ENCODE measurements around the gene LIPN. TPM values are rescaled to one million over a fixed set of nuclear protein-coding genes. Genes with fewer than 3 reads are reported as not detected.

Gene LIPN
- total and polyA plus RNA-seq, 2 donors (not counting 3 experiments of a cell fraction or from before 2014, with no cell fraction given) = not detected

DNA sequence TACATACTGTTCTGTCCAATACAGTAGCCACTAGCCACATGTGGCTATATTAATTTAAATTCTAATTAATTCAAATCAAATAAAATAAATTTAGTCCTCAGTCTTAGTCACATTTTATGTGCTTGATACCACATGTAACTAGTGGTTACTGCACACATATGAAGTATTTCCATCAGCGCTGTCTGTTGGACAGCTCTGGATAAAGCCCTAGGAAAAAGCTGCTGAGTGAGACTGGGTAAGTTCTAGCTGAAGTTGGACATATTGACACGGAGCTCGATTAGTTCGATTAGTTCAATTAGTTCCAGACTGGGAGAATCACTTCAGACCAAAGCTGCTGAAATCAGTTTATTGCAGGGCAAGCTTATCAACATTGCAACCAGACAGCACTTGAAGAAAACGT lies 27.6 kb downstream of the LIPN start:
- CTCF ChIA-PET = interaction anchor here (0.8 to 3.0 kb wide), 6 partner anchors 9 to 222 kb away, joined by 3 to 11 read pairs (median 3); partner anchors contain the start of gene RNLS
- intact Hi-C loops (cut with micrococcal nuclease) = no loop called here
- Histone ChIP-seq H3K79me2 (ENCODE audit: control insufficient read depth, insufficient read depth, low read length) (no peaks in the 10 kb centered on the region), H3K36me3 (ENCODE audit: control insufficient read depth in 2 of 2, extremely low read depth in 1 of 2, insufficient read depth in 2 of 2, low read length in 2 of 2) (no peaks in the 10 kb centered on the region), H3K27ac (ENCODE audit: insufficient read depth, low read depth, low read length) (no peak overlapping the region), H3K4me1 (ENCODE audit: control insufficient read depth, extremely low read depth, insufficient read depth, low read length) (peaks cover 4% of the 10 kb centered on the region), H3K27me3 (ENCODE audit: control insufficient read depth in 2 of 2, insufficient read depth in 2 of 2, low read length in 2 of 2) (no peaks in the 10 kb centered on the region), H4K20me1 (replicated peaks; ENCODE audit: control insufficient read depth, extremely low read depth, insufficient read depth, low read length) (no peaks in the 10 kb centered on the region), H3K9ac (replicated peaks; ENCODE audit: extremely low read depth, insufficient read depth, low read length) (no peak overlapping the region), H3K9me1 (replicated peaks; ENCODE audit: control insufficient read depth, extremely low read depth, insufficient read depth, low read length) (no peaks in the 10 kb centered on the region), H2AFZ (ENCODE audit: low read depth, low read length) (no peak overlapping the region), H3K4me2 (ENCODE audit: insufficient read depth, low read length) (no peak overlapping the region), H3K9me3 (replicated peaks; ENCODE audit: control insufficient read depth, insufficient read depth, low read length) (no peaks in the 10 kb centered on the region), H3K4me3 (replicated peaks in 1 of 3; ENCODE audit: insufficient read depth in 1 of 3, low read depth in 1 of 3, low read length in 3 of 3) (no peak overlapping the region)
- dilution Hi-C loops (cut with MboI; ENCODE audit: extremely low pct_ligation_motif_present, low sequenced_read_pairs) = no loop called here
- FAIRE-seq (no peak), DNase-seq (ENCODE audit: low read depth, low spot score) (no peak)
- TF ChIP-seq POLR2AphosphoS5 (IDR thresholded peaks at IDR 0.05; ENCODE audit: insufficient read depth, low read depth, low read length) = no peak
- TF ChIP-seq, protein P1, sequence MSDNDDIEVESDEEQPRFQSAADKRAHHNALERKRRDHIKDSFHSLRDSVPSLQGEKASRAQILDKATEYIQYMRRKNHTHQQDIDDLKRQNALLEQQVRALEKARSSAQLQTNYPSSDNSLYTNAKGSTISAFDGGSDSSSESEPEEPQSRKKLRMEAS (IDR thresholded peaks at IDR 0.05; ENCODE audit: insufficient read depth, insufficient read length) = no peak
- no peak for TF ChIP-seq EZH2 (IDR thresholded peaks at IDR 0.05; ENCODE audit: borderline replicate concordance, low read depth, low read length, severe bottlenecking)
- BruUV-seq (replicated peaks) = no TSS peak
- POLR2A ChIA-PET = no interaction called here

DNA sequence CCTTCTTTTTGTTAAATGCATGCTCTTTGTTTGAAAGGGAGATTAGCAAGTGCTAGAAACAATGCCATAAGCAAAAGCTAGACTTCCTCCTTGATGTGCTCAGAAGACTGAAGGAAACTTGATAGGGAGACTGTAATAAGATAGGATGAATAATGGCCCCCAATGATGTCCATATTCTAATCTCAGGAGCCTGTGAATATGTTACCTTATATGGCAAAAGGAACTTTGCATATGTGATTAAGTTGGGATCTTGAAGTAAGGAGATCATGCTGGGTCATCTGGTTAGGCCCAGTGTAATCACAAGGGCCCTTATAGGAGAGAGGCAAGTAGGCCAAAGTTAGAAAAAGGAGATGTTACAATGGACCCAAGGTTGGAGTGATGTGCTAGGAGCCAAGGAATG lies 29.1 kb downstream of the LIPN start:
- dilution Hi-C loops (cut with MboI; ENCODE audit: extremely low pct_ligation_motif_present, low sequenced_read_pairs) = no loop called here
- Histone ChIP-seq H3K36me3 (ENCODE audit: control insufficient read depth in 2 of 2, extremely low read depth in 1 of 2, insufficient read depth in 2 of 2, low read length in 2 of 2) (no peaks in the 10 kb centered on the region), H4K20me1 (replicated peaks; ENCODE audit: control insufficient read depth, extremely low read depth, insufficient read depth, low read length) (no peaks in the 10 kb centered on the region), H3K27me3 (ENCODE audit: control insufficient read depth in 2 of 2, insufficient read depth in 2 of 2, low read length in 2 of 2) (no peaks in the 10 kb centered on the region), H3K4me3 (replicated peaks in 1 of 3; ENCODE audit: insufficient read depth in 1 of 3, low read depth in 1 of 3, low read length in 3 of 3) (no peak overlapping the region), H2AFZ (ENCODE audit: low read depth, low read length) (no peak overlapping the region), H3K4me1 (ENCODE audit: control insufficient read depth, extremely low read depth, insufficient read depth, low read length) (peaks cover under 1% of the 10 kb centered on the region), H3K9me1 (replicated peaks; ENCODE audit: control insufficient read depth, extremely low read depth, insufficient read depth, low read length) (no peaks in the 10 kb centered on the region), H3K9ac (replicated peaks; ENCODE audit: extremely low read depth, insufficient read depth, low read length) (no peak overlapping the region), H3K27ac (ENCODE audit: insufficient read depth, low read depth, low read length) (no peak overlapping the region), H3K4me2 (ENCODE audit: insufficient read depth, low read length) (no peak overlapping the region), H3K79me2 (ENCODE audit: control insufficient read depth, insufficient read depth, low read length) (no peaks in the 10 kb centered on the region), H3K9me3 (replicated peaks; ENCODE audit: control insufficient read depth, insufficient read depth, low read length) (no peaks in the 10 kb centered on the region)
- CTCF ChIA-PET = interaction anchor here (0.7 to 3.0 kb wide), 4 partner anchors 10 to 224 kb away, joined by 3 to 11 read pairs (median 8); partner anchors contain the start of gene RNLS
- FAIRE-seq (no peak), DNase-seq (ENCODE audit: low read depth, low spot score) (no peak)
- no peak for TF ChIP-seq GATA2 (IDR thresholded peaks at IDR 0.05; ENCODE audit: insufficient read depth, insufficient read length, low read depth, low read length)
- TF ChIP-seq, protein P2, sequence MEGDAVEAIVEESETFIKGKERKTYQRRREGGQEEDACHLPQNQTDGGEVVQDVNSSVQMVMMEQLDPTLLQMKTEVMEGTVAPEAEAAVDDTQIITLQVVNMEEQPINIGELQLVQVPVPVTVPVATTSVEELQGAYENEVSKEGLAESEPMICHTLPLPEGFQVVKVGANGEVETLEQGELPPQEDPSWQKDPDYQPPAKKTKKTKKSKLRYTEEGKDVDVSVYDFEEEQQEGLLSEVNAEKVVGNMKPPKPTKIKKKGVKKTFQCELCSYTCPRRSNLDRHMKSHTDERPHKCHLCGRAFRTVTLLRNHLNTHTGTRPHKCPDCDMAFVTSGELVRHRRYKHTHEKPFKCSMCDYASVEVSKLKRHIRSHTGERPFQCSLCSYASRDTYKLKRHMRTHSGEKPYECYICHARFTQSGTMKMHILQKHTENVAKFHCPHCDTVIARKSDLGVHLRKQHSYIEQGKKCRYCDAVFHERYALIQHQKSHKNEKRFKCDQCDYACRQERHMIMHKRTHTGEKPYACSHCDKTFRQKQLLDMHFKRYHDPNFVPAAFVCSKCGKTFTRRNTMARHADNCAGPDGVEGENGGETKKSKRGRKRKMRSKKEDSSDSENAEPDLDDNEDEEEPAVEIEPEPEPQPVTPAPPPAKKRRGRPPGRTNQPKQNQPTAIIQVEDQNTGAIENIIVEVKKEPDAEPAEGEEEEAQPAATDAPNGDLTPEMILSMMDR (IDR thresholded peaks at IDR 0.05; ENCODE audit: extremely low read depth in 1 of 2, insufficient read depth in 1 of 2, low read depth in 1 of 2, low read length in 2 of 2) = no peak
- TF ChIP-seq MYC (IDR thresholded peaks at IDR 0.05; ENCODE audit: low read depth, low read length) = no peak
- no peak for TF ChIP-seq POLR2AphosphoS5 (IDR thresholded peaks at IDR 0.05; ENCODE audit: insufficient read depth, low read depth, low read length)
- TF ChIP-seq JUN (IDR thresholded peaks at IDR 0.05; ENCODE audit: borderline replicate concordance, insufficient read depth, insufficient read length, low read depth) = no peak
- no peak for TF ChIP-seq FOS (IDR thresholded peaks at IDR 0.05; ENCODE audit: borderline replicate concordance, insufficient read depth, low read length)
- TF ChIP-seq EZH2 (IDR thresholded peaks at IDR 0.05; ENCODE audit: borderline replicate concordance, low read depth, low read length, severe bottlenecking) = no peak
- no peak for TF ChIP-seq POLR2A (IDR thresholded peaks at IDR 0.05; ENCODE audit: low read depth, low read length)
- TF ChIP-seq, protein P1 (IDR thresholded peaks at IDR 0.05; ENCODE audit: insufficient read depth, insufficient read length) = no peak
- intact Hi-C loops (cut with micrococcal nuclease) = no loop called here
- no TSS peak for BruUV-seq (replicated peaks)
- POLR2A ChIA-PET = no interaction called here

Measured in endothelial cell of umbilical vein (primary cell).